Smooth muscle cell (in vitro differentiated cells): Measurements from ENCODE around the gene RAP2B. TPM values are rescaled to one million over a fixed set of nuclear protein-coding genes. Genes with fewer than 3 reads are reported as not detected.

Experiments
- DNase-seq: peaks from one replicate; lab custom pipeline; 2025; ENCODE audit not compliant: unreplicated experiment; lab: John Stamatoyannopoulos, UW
- H2AFZ ChIP-seq: fragments of 200-600 bp; sonication (generic); 2 replicates; pipeline ENCODE4 v1.6.0; 2016; ENCODE audit warnings: antibody characterized with exemption, low read depth, mild to moderate bottlenecking
- H3F3A ChIP-seq: fragments of 200-600 bp; sonication (generic); 2 replicates; pipeline ENCODE4 v1.6.0; 2017; ENCODE audit warnings: antibody characterized with exemption, low read depth
- H3K27ac ChIP-seq: fragments of 200-600 bp; sonication (generic); 2 replicates; pipeline ENCODE4 v1.5.1; 2016; ENCODE audit warnings: low read depth, mild to moderate bottlenecking
- H3K27me3 ChIP-seq: fragments of 200-600 bp; sonication (generic); 2 replicates; pipeline ENCODE4 v1.6.1; 2016; ENCODE audit warnings: low read depth, mild to moderate bottlenecking
- H3K36me3 ChIP-seq: fragments of 200-600 bp; sonication (generic); 2 replicates; pipeline ENCODE4 v1.5.1; 2016; ENCODE audit warnings: low read depth
- H3K4me1 ChIP-seq: fragments of 200-600 bp; sonication (generic); 2 replicates; pipeline ENCODE4 v1.5.1; 2016; ENCODE audit warnings: low read depth
- H3K4me2 ChIP-seq: fragments of 200-600 bp; sonication (generic); 2 replicates; pipeline ENCODE4 v1.6.0; 2016; ENCODE audit warnings: mild to moderate bottlenecking
- H3K4me3 ChIP-seq: fragments of 200-600 bp; sonication (generic); 2 replicates; pipeline ENCODE4 v1.5.1; 2016; ENCODE audit warnings: mild to moderate bottlenecking
- H3K79me2 ChIP-seq: fragments of 200-600 bp; sonication (generic); 2 replicates; pipeline ENCODE4 v1.6.0; 2016; ENCODE audit warnings: low read depth, mild to moderate bottlenecking
- H3K9ac ChIP-seq: fragments of 200-600 bp; sonication (generic); 2 replicates; pipeline ENCODE4 v1.6.0; 2016; ENCODE audit warnings: low read depth
- H3K9me3 ChIP-seq: fragments of 200-600 bp; sonication (generic); replicated peaks from 2 replicates; pipeline ENCODE4 v1.5.1; 2016; ENCODE audit warnings: low read depth
- H4K20me1 ChIP-seq: fragments of 200-600 bp; sonication (generic); 2 replicates; pipeline ENCODE4 v1.6.0; 2016; ENCODE audit warnings: low read depth
- CTCF ChIP-seq: fragments of 200-600 bp; sonication (generic); IDR thresholded peaks from 2 replicates; pipeline ENCODE4 v1.5.1; 2017; ENCODE audit warnings: borderline replicate concordance, mild to moderate bottlenecking, antibody characterized with exemption; ENCODE audit not compliant: insufficient read depth, poor library complexity, severe bottlenecking
- WGBS: methylation state at CpG from one replicate; pipeline ENCODE4 v1.1.7; 2016; ENCODE audit warnings: low lambda C conversion rate; 5-methylcytosine and 5-hydroxymethylcytosine counted together
- polyA plus RNA-seq: library from polyadenylated mRNA; unstranded; fragments of >200 nt; fragmentation: Nextera tagmentation; extraction: Ambion mirVana; gene quantifications from 2 replicates; pipeline ENCODE4 v1.2.1, GENCODE V29; 2016
- total RNA-seq: library from RNA; depleted of rRNA; stranded (reverse); fragments of >200 nt; gene quantifications from 2 replicates; pipeline ENCODE4 v1.2.3, GENCODE V29; 2014

The RAP2B gene
- total and polyA plus RNA-seq, 2 experiments from 2014 or later, result 10.7 to 29.0 TPM

DNA sequence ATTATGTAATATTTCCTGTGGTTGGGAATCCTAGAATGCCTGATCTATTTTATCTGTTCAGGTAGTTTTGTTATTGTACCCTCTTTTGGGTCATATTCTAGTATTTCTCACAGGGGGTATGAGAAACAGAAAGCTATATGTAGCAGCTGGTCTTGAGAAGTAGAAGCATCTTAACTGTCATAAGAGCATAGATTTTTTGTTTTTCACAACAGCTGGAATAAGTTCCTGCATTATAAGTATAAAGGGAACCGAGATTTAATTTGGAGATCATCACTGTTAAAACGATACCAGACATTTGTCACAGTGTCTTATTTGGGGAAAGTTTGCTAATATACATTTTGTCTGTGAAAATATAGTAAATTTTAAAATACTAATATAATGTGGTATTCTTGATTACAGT, 4.8 kb downstream of the RAP2B start:
- Histone ChIP-seq H3K9me3 (no peaks in the 10 kb centered on the region), H3K4me2 (peak overlapping the region; percentile 94), H3F3A (no peaks in the 10 kb centered on the region), H3K4me1 (peaks cover 23% of the 10 kb centered on the region), H4K20me1 (peaks cover 73% of the 10 kb centered on the region), H3K9ac (no peak overlapping the region), H3K36me3 (no peaks in the 10 kb centered on the region), H3K79me2 (peaks cover 63% of the 10 kb centered on the region), H3K27ac (peak overlapping the region; percentile 39), H3K27me3 (no peaks in the 10 kb centered on the region), H2AFZ (no peak overlapping the region), H3K4me3 (peak overlapping the region; percentile 98)
- WGBS, result 94% methylated on average over 2 of the region's 2 CpGs
- DNase-seq, result no peak
- no peak for TF ChIP-seq CTCF

GRCh38 chr3:153169793-153170383, 7.9 kb downstream of the RAP2B start:
- no peak overlapping the region for H3K9ac ChIP-seq
- no peak overlapping the region for H3K4me3 ChIP-seq
- no peaks in the 10 kb centered on the region for H3K27me3 ChIP-seq
- H3K27ac ChIP-seq, result no peak overlapping the region
- 90% methylated on average over 2 of the region's 2 CpGs for WGBS
- H3F3A ChIP-seq, result peaks cover 6% of the 10 kb centered on the region
- TF ChIP-seq CTCF, result no peak
- no peak overlapping the region for H2AFZ ChIP-seq
- no peak overlapping the region for H3K4me2 ChIP-seq
- no peaks in the 10 kb centered on the region for H3K9me3 ChIP-seq
- no peaks in the 10 kb centered on the region for H3K36me3 ChIP-seq
- peaks cover 16% of the 10 kb centered on the region for H3K4me1 ChIP-seq
- H4K20me1 ChIP-seq, result peaks cover 47% of the 10 kb centered on the region
- peaks cover 35% of the 10 kb centered on the region for H3K79me2 ChIP-seq
- DNase-seq, result no peak

GRCh38 chr3:153171256-153171655, 9.2 kb downstream of the RAP2B start:
- H3K27me3 ChIP-seq, result no peaks in the 10 kb centered on the region
- peaks cover 33% of the 10 kb centered on the region for H4K20me1 ChIP-seq
- no peak overlapping the region for H3K27ac ChIP-seq
- 77% methylated on average over 2 of the region's 2 CpGs for WGBS
- peaks cover 21% of the 10 kb centered on the region for H3K79me2 ChIP-seq
- peaks cover 2% of the 10 kb centered on the region for H3K9me3 ChIP-seq
- no peak for TF ChIP-seq CTCF
- H3K9ac ChIP-seq, result no peak overlapping the region
- no peak overlapping the region for H3K4me2 ChIP-seq
- no peaks in the 10 kb centered on the region for H3K36me3 ChIP-seq
- peaks cover 4% of the 10 kb centered on the region for H3K4me1 ChIP-seq
- H3K4me3 ChIP-seq, result no peak overlapping the region
- no peak for DNase-seq
- peaks cover 6% of the 10 kb centered on the region for H3F3A ChIP-seq
- H2AFZ ChIP-seq, result no peak overlapping the region

DNA sequence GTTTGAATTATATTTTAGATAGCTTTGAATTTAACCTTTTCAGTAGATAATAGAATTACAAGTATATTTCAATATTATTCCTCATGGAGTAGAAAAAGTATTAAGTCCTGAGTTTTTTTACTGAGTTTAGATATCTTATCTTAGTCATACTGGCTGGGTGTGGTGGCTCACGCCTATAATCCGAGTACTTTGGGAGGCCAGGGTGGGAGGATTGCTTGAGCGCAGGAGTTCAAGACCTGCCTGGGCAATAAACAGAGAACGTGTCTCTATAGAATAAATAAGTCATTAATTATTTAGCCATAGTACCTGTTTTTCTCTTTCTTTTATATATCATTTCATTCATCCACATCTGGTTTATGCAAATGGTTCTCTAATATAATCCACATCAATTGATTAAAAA, 9.9 kb downstream of the RAP2B start:
- H3K79me2 ChIP-seq, result peaks cover 15% of the 10 kb centered on the region
- no peak overlapping the region for H3K4me3 ChIP-seq
- H3F3A ChIP-seq, result peaks cover 6% of the 10 kb centered on the region
- H3K36me3 ChIP-seq, result no peaks in the 10 kb centered on the region
- H3K4me2 ChIP-seq, result no peak overlapping the region
- no peak for DNase-seq
- H3K9ac ChIP-seq, result no peak overlapping the region
- no peak overlapping the region for H3K27ac ChIP-seq
- 92% methylated on average over 4 of the region's 4 CpGs for WGBS
- TF ChIP-seq CTCF, result no peak
- H4K20me1 ChIP-seq, result peaks cover 26% of the 10 kb centered on the region
- no peak overlapping the region for H2AFZ ChIP-seq
- H3K9me3 ChIP-seq, result peaks cover 6% of the 10 kb centered on the region
- no peaks in the 10 kb centered on the region for H3K4me1 ChIP-seq
- no peaks in the 10 kb centered on the region for H3K27me3 ChIP-seq
